ENCODE results near the gene QKI. TPM values are rescaled to one million over a fixed set of nuclear protein-coding genes. Genes with fewer than 3 reads are reported as not detected.
"Not testable (repeated sequence)": the region's sequence is repeated elsewhere in the genome, so short reads cannot be mapped to it uniquely, and the experiment has no call there.

Gene QKI
- total RNA-seq, 1 donor from 2014 or later = 156 TPM

DNA sequence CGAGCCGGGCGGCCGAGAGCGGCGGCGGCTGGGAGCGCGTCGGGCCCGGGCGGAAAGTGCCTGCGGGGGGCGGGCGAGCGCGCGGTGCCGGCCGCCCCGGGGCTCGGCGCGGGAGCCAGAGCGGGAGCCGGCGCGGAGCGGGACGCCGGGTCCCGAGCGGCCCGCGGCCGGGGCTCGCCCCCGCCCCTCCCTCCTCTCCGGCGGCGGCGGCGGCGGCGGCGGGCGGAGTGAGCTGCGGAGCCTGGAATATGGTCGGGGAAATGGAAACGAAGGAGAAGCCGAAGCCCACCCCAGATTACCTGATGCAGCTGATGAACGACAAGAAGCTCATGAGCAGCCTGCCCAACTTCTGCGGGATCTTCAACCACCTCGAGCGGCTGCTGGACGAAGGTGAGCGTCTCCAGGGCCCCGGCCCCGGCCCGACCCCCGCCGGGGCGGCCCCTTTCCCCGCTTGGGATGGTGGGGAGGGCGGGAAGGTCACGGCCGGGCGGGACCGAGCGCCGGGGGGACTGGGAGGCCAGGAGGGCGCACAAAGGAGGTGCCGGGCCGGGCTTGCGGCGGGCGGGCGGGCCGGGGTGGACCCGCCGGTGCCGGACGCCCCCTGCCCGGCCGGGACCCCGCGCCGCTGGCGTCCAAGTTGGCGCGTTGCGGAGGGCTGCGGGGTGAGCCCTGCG lies 565 bp downstream of the QKI start:
- DNase-seq (ENCODE audit: low read depth in 2 of 2) = no peak

- peak in 1 of 2 donors; percentile 69 for DNase-seq (ENCODE audit: low read depth in 2 of 2)
These were observed 1.4 kb downstream of the QKI start for GRCh38 chr6:163415620-163416556.

DNA sequence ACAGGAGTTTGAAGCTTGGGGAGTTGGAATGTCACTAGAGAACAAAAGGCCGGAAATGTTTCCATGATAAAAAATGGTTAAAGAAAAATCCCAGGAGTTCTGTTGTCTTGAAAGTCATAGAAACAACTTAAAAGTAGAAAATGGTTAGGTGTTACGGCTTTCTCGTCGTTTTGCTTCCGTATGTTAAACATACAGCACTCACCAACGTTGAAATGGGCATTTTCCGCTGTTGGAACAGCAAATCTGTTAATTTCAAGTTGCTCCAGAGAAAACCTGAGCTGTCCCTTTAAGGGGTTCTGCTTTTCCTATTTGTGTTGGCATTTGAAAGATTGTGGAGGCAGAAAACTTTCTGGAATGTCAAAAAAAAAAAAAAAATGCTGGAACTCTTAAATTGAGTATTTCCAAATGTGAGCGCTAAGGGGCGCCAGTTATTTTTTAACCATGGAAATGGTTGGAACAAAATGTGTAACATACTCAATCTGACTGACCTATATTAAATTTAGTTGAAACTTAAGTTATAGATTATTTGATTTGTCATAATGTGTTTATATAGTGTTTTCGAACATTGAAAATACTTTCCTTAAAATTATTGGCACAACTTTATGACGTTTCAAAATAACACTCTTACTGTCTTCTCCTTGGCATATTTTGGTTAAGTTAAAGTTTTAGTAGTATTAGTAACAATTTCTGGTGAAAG lies 2.2 kb downstream of the QKI start:
- peak; percentile 87 to 90 for DNase-seq (ENCODE audit: low read depth in 2 of 2)

DNA sequence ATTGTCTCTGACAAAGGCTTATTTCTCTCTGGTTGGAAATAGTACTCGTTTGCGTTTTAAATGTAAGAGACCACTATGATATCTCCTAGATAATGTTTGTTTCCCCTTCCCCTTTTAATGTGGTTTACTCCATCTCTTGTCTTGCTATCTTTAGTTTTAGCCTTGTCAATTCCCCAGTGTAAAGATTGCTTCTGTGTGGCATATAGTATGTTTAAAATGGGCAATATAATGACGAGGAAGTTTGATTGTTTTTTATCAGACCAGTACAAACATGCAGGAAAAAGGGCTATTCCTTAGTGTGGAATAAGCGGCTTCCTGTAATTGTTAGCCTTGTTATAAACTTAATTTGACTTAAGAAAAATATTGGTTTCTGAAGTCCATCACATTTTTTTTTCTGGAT lies 3.1 kb downstream of the QKI start:
- DNase-seq (ENCODE audit: low read depth in 2 of 2) = peak in 1 of 2 donors; percentile 69

DNA sequence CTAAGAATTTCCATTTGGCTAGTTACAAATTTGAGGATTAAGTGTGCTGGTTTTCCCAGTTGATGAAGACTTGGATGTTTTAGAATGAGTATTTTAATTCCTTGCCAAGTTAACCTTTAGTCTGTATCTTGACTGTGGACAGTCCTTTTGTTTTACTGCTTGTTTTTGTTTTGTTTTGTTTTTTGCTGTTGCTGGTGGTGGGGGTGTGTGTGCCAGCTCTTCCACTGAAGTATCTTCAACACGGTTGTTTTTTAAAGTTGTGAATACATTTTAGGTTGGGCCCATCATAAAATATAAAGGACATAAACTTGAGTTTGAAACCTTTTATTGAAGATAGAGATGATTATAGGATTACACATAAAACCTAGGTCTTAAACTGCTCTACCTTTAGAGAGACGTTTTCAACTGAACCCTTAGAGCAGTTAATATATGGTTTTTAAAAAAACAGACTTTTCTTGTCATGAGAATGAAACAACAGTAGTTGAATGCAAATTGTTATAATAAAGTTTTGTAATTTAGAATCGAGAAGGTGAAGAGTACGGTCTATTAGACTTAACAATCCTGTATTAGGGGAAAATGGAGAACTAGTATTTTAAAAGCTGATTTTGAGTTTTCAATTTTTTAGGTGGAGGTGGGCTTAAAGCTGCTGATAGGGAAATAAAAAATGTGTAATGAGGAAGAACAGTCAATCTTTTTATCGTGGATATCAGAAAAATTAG lies 4.0 kb downstream of the QKI start:
- no peak for DNase-seq (ENCODE audit: low read depth in 2 of 2)

GRCh38 chr6:163419413-163420288 lies 5.1 kb downstream of the QKI start:
- DNase-seq (ENCODE audit: low read depth in 2 of 2) = peak in 1 of 2 donors; percentile 41

DNA sequence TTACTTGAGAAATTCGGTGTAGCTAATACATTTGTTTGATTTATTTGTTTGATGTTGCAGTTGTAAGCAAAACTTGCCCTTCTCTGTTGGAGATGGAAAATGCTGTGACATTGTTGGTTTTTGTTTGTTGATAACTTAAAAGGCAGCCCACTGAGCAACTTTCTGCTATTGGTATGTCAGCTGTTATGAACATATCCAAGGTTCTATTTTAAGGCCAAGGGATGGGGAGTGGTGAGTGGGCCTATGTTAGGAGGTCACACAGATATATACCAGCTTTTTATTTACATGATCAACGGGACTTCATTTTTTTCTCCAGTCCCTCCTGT lies 5.7 kb downstream of the QKI start:
- no peak for DNase-seq (ENCODE audit: low read depth in 2 of 2)

GRCh38 chr6:163422550-163422949 lies 8.0 kb downstream of the QKI start:
- DNase-seq (ENCODE audit: low read depth in 2 of 2) = no peak

DNA sequence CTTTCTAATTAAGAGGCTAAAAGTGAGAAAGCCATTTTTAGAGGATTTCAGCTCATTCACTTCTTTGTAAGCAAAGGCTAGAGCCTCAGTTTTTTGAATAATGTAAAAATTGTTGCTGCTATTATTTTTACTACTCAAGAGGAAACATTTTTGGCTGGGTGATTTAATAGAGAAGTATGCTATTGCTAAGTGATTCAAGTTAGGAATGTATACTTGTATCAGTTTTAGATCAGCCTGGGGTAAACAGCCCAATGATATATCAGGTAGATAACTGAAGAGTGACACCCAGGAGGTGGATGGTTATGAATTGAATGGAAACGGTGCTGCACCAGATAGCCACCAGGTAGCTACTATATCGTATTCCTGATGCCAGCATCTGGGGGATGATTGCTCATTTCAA lies 9.2 kb downstream of the QKI start:
- DNase-seq (ENCODE audit: low read depth in 2 of 2) = no peak

- DNase-seq (ENCODE audit: low read depth in 2 of 2) = peak; percentile 65 to 70
These were observed 13.2 kb downstream of the QKI start for GRCh38 chr6:163427498-163428254.

DNA sequence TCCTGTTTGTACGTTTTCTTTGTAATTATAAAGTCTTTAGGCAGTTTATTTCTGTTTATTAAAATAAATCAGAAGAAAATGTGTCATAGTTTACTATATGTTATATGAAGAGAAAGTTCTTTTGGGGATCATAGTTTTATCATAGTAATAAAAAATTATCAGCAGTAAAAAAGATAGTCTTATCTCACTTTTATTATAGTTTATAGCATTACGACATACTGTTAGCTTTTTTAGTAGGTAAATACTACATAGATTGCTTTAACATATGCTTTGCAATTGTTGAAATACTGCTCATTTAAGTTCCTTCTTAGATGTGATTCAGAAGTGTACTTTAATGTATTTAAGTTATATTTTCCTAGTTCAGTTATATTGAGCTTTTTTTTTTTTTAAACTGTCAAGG lies 13.9 kb downstream of the QKI start:
- no peak for DNase-seq (ENCODE audit: low read depth in 2 of 2)

DNA sequence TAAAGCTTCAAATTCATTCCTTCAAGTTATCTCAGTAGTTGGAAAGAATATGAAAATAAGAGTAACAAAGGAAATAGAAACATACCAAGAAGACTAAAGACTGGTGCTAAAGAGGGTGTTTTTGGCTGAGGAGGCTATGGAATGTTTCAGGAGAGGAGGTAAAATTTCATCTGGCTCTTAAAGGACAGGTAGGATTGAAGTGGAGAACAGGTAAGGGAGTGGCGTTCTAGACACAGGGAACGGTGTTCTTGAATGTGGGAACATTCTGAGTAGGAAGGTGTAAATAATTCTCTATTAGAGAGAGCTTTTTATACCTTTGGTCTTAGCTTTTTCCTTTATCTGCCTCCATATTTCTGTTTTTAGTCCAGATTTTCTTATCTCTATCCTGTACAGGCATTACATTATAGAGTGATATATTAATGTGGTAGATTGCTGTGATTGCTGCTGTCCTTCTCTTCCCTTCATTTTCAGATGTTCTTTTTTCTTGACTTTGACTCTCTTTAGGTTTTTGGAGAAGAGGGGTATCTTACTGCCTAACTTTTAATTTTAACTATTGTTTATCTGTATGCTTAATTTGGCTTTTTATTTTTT lies 15.4 kb downstream of the QKI start:
- no peak for DNase-seq (ENCODE audit: low read depth in 2 of 2)

DNA sequence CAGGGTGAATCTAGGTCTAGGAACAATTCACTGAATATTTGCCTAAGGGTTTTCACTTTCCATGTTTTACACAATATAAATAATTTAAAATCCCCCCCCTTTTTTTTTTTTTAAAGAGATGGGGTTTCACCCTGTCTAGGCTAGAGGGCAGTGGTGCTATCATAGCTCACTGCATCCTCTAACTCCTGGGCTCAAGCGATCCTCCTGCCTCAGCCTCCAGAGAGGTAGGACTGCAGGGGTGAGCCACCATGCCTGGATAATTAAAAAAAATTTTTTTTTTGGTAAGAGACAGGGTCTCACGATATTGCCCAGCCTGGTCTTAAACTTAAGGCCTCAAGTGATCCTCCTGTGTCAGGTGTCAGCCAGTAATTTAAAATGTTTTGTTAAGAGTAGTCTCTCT lies 17.8 kb downstream of the QKI start:
- no peak for DNase-seq (ENCODE audit: low read depth in 2 of 2)

DNA sequence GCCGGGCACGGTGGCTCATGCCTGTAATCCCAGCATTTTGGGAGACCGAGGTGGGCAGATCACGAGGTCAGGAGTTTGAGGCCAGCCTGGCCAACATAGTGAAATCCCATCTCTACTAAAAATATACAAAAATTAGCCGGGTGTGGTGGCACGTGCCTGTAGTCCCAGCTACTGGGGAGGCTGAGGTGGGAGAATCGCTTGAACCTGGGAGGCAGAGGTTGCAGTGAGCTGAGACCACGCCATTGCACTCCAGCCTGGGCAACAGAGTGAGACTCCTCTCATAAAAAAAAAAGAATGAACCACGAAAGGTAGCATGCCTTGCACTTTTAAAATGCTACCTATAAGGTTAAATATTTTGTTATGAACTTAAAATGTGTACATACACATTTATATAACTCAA lies 19.0 kb downstream of the QKI start:
- DNase-seq (ENCODE audit: low read depth in 2 of 2) = not testable (repeated sequence)

- no peak for DNase-seq (ENCODE audit: low read depth in 2 of 2)
These were observed 20.5 kb downstream of the QKI start for GRCh38 chr6:163435023-163435422.

DNA sequence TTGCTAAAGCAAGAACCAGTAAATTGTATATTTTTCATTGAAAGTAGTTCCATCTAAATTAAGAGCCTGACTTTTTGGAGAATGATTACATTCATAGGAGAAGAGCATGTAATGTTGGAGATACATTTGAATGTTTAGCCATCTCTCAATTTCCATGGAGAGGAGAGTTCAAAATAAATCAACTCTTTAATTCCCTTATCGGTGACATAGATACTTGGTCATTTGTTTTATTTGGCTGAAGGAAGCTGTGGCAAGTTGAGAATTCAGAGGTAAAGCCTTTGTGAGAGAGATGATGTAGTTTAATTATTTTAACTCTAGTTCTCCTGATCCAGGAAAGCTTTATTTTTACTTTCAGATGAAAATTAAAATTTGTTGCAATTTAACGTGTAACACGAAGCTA lies 22.3 kb downstream of the QKI start:
- no peak for DNase-seq (ENCODE audit: low read depth in 2 of 2)

DNA sequence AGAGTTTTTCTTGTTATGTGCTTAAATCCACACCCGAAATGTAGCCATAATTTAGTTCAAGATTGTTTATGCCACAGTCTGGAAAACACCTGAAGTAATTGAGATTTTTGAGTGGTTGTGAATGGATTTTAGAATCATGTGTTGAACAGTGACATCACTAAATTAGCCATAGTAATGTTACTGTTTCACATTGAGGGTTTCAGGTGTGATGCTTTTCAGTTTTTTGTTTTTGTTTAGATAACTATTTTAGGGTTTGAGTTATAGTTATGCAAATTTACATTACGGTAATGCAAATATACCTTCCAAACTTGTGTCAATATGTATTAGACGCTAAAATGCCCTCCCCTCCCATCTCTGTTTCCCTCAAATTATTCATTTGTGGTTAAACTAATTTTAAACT lies 22.9 kb downstream of the QKI start:
- no peak for DNase-seq (ENCODE audit: low read depth in 2 of 2)

GRCh38 chr6:163438298-163438939 lies 23.9 kb downstream of the QKI start:
- peak in 1 of 2 donors; percentile 29 for DNase-seq (ENCODE audit: low read depth in 2 of 2)

DNA sequence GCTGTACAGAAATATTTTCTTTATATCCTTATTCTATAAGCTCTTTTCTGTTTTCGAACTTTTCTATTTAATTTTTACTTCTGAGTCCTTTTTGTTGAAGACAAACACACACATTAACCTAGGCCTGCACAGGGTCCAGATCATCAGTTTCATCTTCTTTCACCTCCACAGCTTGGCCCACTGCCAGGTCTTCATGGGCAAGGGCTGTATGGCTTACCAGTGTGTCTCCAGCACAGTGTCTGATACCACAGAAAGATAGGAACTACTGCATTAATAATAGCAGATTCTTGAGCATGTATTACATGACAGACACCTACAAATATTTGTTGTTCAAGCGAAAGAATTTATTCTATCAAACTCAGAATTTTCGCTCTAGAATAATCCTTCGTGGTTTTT lies 24.4 kb downstream of the QKI start:
- no peak for DNase-seq (ENCODE audit: low read depth in 2 of 2)

Measured in dermis microvascular lymphatic vessel endothelial cell (primary cell).